A549 (cell line): Measurements from ENCODE around the gene LAMA2.

Experiments used
- CBX8 ChIP-seq: fragments of 200-600 bp; sonication (generic); IDR thresholded peaks from 2 replicates; pipeline ENCODE4 v1.6.1; 2016
- CTCF ChIP-seq: fragments of >200 bp; sonication (Bioruptor Twin); formaldehyde crosslinking; IDR thresholded peaks from 3 replicates; pipeline ENCODE4 v1.5.1; 2016
- KDM5A ChIP-seq: fragments of 200-600 bp; sonication (generic); IDR thresholded peaks from 2 replicates; pipeline ENCODE4 v1.6.1; 2016; ENCODE audit warnings: antibody characterized with exemption, mild to moderate bottlenecking
- NR3C1 ChIP-seq: fragments of >200 bp; sonication (Bioruptor Twin); formaldehyde crosslinking; IDR thresholded peaks from 3 replicates; pipeline ENCODE4 v1.6.1; 2017
- PBX3 ChIP-seq: IDR thresholded peaks from 2 replicates; pipeline ENCODE4 v1.6.1; 2012
- SREBF2 ChIP-seq: fragments of 450-650 bp; IDR thresholded peaks from 2 replicates; pipeline ENCODE4 v1.6.1; 2014; ENCODE audit warnings: mild to moderate bottlenecking, moderate library complexity
- USF2 ChIP-seq: fragments of 450-650 bp; IDR thresholded peaks from 2 replicates; pipeline ENCODE4 v1.6.1; 2014; ENCODE audit warnings: antibody characterized with exemption

- TF ChIP-seq KDM5A = no peak
- TF ChIP-seq CTCF = no peak
- TF ChIP-seq NR3C1 = no peak
- no peak for TF ChIP-seq PBX3
- no peak for TF ChIP-seq CBX8
- TF ChIP-seq SREBF2 = no peak
- no peak for TF ChIP-seq USF2
These were observed 519.3 kb downstream of the LAMA2 start for GRCh38 chr6:129402244-129402643.
